T-helper 1 cell (primary cell): Measurements from ENCODE around the gene ATP7B.

Source experiments
- DNase-seq, 5 donors: peaks; one replicate each; pipeline ENCODE4 v3.0.0-alpha.2; 2012 to 2020

The ATP7B gene

GRCh38 chr13:51976890-51977289 lies 34.4 kb downstream of the ATP7B start:
- no peak for DNase-seq

- no peak for DNase-seq
These were observed 34.8 kb downstream of the ATP7B start for GRCh38 chr13:51976423-51976822.

- no peak for DNase-seq
These were observed 36.8 kb downstream of the ATP7B start for GRCh38 chr13:51974482-51974881.

DNA sequence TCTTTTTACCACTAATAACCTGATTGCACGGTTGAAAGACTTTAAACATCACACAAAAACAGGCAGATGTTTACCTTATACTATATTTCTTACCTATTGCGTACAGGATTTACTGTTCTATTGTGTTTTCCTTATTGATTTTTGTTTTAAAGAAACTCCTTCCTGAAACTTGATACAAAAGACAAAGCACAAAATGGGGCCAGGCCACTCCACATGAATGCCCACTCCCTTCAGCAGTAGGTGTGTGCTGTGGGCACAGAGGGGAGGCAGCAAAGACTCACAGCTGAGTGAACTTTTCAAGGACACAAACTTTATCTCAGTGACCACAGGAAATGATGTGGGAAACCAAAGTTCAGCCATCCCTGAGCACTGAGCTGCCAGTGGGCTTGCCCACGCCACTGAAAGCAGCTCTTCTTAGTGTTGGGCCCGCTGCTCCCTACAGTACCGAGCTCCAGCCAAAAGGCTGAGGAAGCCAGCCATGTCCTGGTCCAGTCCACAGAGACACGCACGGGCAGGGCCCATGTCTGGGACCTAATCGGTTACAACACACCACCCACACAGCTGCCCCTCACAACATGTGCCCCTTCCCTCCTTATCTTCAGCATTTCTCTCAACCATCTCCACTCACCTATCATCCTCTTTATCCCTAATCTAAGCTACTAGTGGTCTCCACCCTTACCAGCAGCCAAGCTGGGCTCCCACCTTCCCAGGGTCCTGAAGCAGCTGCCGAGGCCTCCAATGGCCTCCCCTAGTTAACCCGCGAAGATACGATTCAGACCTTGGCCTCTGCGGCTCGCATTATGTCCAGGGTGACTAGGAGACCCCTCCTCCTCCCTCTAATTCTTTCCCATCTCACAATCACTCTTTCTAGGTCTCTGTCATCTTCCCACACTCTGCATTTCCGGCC lies 39.5 kb downstream of the ATP7B start:
- DNase-seq, result no peak

DNA sequence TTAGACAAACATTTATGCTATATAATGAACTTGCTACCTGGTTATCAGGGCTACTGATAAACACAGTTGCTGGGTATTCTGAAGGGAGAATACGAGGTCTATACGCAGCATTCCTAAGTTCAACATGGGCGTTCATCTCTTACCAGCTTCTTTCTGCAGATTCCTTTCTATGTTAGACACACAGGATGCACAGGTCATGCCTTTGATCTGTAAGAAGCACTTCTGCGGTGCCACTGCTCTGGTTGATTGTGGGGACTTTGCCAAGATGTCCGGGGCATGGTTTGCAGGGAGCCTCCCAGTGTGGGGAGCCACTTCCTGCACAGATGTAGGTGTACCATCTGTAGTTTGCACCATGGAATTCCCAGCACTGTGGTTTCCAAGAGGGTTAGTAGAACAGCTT lies 40.9 kb downstream of the ATP7B start:
- DNase-seq, result no peak

- DNase-seq, result peak in 1 of 5 donors; percentile 20
These were observed 43.5 kb downstream of the ATP7B start for GRCh38 chr13:51967482-51968446.

GRCh38 chr13:51966186-51966585 lies 45.1 kb downstream of the ATP7B start:
- DNase-seq, result no peak

GRCh38 chr13:51961493-51962403 lies 49.5 kb downstream of the ATP7B start:
- DNase-seq, result peak in 1 of 5 donors; percentile 15

DNA sequence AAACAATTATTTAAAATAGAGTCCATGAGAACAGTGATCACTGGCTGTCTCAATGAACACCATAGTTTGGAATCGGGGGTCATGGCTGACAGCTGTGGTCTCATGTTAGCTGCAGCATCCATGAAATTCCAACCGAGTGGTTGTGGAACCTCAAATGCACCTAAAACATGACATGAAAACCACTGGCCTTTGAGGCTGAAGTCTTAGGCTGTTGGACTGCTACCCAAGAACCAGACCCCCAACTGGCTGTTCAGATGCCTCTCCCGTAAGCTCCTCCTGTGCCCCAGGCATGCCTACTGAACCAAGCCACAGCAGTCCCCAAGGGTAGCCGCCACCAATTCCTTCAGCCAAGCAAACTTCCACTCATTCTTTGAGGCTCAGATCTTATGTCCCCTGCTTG lies 50.5 kb downstream of the ATP7B start:
- DNase-seq, result no peak

DNA sequence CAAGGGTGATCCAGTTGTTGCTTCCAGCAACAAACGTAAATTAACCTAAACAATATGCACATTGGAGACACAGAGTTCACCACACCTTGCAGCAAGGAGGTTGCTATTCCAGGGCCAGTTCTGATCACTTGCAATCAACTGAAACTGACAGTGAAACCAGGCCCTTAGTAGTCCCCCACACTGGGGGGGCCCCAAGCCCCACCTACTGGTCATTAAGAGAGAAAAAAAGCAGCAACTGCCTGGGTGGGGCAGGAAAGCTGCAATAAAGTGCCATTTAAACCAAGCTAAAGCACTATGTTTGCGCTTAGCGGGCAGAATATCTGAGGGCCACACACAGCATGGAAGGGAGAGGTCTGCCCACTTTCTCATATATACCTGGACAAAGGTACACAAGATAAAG lies 51.5 kb downstream of the ATP7B start:
- peak in 1 of 5 donors; percentile 50 for DNase-seq

DNA sequence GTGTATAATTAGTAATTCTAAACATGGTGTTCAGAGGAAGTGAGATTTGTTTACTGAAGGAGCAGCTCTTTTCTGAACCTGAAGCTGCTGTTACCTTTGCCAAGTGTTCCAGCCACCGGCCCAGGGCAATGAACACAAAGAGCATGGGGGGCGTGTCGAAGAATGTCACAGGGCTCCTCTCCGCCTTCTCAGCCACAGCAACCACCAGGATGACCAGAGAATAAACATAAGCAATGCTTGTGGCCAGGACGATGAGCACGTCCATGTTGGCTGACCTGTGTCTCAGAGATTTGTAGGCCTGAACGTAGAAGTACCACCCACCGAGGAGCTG lies 53.1 kb downstream of the ATP7B start:
- DNase-seq, result no peak

GRCh38 chr13:51957377-51958216 lies 53.7 kb downstream of the ATP7B start:
- no peak for DNase-seq

DNA sequence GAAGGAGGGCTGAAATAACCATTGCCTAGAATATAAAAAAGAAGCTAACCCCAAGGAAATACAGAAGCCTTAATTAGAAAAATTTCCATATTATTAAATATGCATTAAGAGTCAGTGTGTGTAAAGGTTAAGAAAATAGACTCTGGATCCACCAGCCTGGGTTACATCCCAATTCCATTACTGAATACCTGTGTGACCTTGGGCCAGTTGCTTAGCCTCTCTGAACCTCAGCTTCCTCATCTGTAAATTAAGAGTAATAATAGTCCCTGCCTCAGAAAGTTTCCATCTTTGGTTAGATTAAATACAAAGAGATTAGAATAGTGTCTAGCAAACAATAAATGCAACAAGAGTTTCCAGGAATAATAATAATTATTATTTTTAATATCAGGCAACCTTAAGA lies 54.5 kb downstream of the ATP7B start:
- no peak for DNase-seq

DNA sequence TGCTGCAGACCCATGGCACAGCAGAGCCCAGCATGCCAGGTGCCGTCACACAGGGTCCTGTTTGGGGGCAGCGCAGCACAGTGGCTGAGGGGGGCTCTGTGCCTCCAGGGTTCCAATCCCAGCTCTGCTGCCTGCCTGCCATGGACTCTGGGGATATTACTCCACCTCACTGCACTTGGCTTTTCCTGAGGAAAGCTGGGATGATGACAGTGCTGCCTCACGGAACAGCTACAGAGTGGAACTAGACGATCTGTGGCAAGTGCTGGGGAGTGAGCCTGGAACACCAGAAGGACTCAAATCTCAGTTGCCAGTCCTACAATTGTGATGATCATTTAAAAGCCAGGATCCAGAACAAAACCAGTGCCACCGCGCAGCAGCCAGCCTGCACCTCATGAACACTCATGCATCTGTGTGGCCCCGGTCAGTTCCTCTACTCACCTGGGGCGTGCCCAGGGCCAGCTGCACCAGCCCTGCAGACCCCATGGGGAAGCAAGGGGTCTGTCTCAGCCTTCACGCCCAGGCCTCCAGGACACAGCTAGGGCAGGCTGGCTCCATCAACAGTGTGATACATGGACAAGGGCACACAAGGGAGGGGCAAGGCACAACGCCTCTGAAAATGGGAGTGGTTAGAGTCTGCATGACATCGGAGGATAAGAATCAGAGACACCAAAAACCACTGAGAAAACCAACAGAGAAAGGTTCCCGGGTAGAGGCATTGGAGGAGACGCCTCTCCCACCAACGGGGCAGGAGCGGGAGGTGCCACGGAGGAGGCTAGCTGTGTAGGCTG lies 55.2 kb downstream of the ATP7B start:
- peak in 1 of 5 donors; percentile 35 for DNase-seq

GRCh38 chr13:51955281-51955771 lies 55.9 kb downstream of the ATP7B start:
- DNase-seq, result peak in 1 of 5 donors; percentile 23

GRCh38 chr13:51953347-51954195 lies 57.7 kb downstream of the ATP7B start:
- no peak for DNase-seq

DNA sequence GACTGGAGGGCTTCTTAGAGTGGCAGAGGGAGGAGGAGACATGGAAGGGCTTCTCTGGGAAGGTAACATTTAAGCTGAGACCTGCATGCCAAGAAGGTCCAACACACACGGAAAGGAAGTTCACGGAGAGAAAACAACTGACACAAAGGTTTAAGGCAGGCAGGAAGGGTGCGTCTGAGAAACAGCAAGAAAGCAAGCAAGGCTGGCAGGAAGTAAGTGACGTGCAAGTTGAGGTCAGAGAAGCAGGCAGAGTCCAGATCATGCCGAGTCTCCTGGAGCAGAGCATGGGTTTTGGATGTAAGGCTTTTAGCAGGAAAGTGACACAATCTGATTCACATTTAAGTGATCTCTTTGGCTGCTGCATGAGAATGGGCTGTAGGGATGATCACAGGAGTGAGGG lies 60.5 kb downstream of the ATP7B start:
- DNase-seq, result peak in 2 of 5 donors; percentile 5 to 84

GRCh38 chr13:51946163-51946669 lies 65.0 kb downstream of the ATP7B start:
- no peak for DNase-seq

GRCh38 chr13:51945149-51945548 lies 66.1 kb downstream of the ATP7B start:
- DNase-seq, result no peak
